PFSK-1 (cell line): ENCODE measurements around the gene TOLLIP.

ENCODE experiments used
- FOXP2 ChIP-seq: optimal IDR thresholded peaks from 2 replicates; pipeline ENCODE3; 2011; ENCODE audit warnings: borderline replicate concordance, control low read depth, inconsistent platforms; ENCODE audit not compliant: insufficient read depth; ENCODE audit errors: extremely low read length, extremely low read depth
- POLR2AphosphoS5 ChIP-seq: IDR thresholded peaks from 2 replicates; pipeline ENCODE4 v1.6.1; 2012; ENCODE audit warnings: low read depth, mild to moderate bottlenecking, control low read depth, low read length, moderate library complexity
- REST ChIP-seq, 2 experiments: IDR thresholded peaks; 2 replicates each; pipeline versions ENCODE4 v1.6.1 to v1.8.0; 2011 to 2012; ENCODE audit warnings: low read depth in 2 of 2, low read length in 2 of 2, control low read depth in 1 of 2, inconsistent platforms in 1 of 2, mild to moderate bottlenecking in 1 of 2, moderate library complexity in 1 of 2; ENCODE audit not compliant: insufficient read depth in 1 of 2
- SIN3A ChIP-seq: IDR thresholded peaks from 2 replicates; pipeline ENCODE4 v1.6.1; 2012; ENCODE audit warnings: mild to moderate bottlenecking, low read length, moderate library complexity, borderline replicate concordance; ENCODE audit not compliant: insufficient read depth
- TAF1 ChIP-seq: IDR thresholded peaks from 2 replicates; pipeline ENCODE4 v1.6.1; 2012; ENCODE audit warnings: low read length, control low read depth, borderline replicate concordance; ENCODE audit not compliant: insufficient read depth

Gene TOLLIP

GRCh38 chr11:1229471-1230120 is 79.8 kb downstream of the TOLLIP start:
- TF ChIP-seq TAF1 (no peak), SIN3A (no peak)

DNA sequence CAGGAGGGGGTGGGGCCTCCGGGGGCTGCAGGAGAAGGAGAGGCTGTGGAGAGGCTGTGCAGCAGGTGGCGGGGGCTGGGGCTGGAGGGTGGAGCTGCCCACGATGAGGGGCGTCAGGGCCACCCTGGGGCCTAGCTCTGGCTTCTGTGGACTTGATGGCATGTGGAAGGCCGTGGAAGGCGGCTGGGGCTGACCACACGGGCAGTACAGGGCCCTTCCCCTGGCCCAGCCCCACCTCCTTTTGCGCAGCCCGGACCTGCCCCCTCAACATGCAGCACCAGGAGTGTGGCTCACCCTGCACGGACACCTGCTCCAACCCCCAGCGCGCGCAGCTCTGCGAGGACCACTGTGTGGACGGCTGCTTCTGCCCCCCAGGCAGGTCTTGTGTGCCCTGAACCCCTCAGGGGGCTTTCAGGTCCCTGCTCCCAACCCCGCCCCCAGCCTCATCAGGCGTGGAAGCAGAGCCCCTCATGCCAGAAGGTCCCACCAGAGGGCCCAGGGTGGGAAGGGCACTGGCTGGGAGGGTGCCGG is 80.4 kb downstream of the TOLLIP start:
- no peak for TF ChIP-seq SIN3A
- TF ChIP-seq REST (IDR thresholded peaks at IDR 0.05; ENCODE audit: insufficient read depth in 1 of 2, low read depth in 2 of 2, low read length in 2 of 2) = no peak
- no peak for TF ChIP-seq TAF1
- TF ChIP-seq FOXP2 = no peak
- no peak for TF ChIP-seq POLR2AphosphoS5

DNA sequence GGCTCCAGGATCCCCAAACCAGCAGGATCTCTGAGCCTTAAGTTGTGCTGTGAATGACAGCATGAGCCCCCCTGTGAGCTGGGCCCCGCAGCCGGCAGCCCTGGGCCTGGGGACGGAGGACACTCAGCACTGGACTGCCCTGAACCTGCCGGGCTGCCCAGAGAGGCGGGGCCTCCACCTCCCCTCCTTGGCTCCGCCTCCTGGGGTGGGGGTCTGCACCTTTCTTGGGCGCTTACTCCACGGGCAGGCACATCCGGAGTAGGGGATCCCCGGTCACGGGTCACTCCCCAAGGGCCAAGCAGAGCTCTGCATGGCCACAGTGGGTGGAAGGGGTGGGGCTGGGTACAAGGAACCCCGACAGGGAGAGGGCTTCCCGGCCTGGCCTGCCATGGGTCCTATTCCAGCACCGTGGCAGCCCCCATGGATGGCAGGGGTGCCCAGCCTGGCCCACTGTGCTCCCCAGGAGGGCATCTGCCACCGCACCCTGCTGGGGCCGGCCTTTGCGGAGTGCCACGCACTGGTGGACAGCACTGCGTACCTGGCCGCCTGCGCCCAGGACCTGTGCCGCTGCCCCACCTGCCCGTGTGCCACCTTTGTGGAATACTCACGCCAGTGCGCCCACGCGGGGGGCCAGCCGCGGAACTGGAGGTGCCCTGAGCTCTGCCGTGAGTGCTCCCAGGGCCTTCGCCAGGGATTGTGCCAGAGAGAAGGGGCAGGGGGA is 81.2 kb downstream of the TOLLIP start:
- TF ChIP-seq REST (IDR thresholded peaks at IDR 0.05; ENCODE audit: insufficient read depth in 1 of 2, low read depth in 2 of 2, low read length in 2 of 2) = no peak

GRCh38 chr11:1227551-1228100 is 81.8 kb downstream of the TOLLIP start:
- TF ChIP-seq REST (IDR thresholded peaks at IDR 0.05; ENCODE audit: insufficient read depth in 1 of 2, low read depth in 2 of 2, low read length in 2 of 2) = no peak

DNA sequence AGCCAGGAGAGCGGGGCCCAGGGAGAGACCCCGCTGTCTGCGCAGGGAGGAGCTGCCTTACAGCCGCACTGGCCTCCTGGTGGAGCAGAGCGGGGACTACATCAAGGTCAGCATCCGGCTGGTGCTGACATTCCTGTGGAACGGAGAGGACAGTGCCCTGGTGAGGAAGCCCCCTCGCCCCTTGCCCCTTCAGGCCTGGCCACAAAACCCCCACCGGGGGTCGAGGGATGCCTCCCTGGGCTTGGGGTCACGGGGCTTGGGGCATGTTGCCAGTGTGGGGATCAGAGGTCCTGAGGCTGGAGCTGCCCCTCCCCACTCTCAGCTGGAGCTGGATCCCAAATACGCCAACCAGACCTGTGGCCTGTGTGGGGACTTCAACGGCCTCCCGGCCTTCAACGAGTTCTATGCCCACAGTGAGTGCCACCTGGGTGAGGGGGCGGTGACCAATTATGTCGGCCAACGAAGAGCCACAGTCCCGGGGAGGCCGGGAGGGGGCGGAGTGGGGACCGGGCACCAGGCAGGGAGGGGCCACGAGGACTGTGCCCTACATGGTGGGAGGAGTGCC is 82.4 kb downstream of the TOLLIP start:
- TF ChIP-seq TAF1 (no peak), FOXP2 (no peak), REST (IDR thresholded peaks at IDR 0.05; ENCODE audit: insufficient read depth in 1 of 2, low read depth in 2 of 2, low read length in 2 of 2) (no peak), SIN3A (no peak), POLR2AphosphoS5 (no peak)
